ENCODE measurements around the gene MRPL24. TPM values are rescaled to one million over a fixed set of nuclear protein-coding genes. Genes with fewer than 3 reads are reported as not detected.
A peak's percentile ranks its signal among the peaks of the same experiment; 100 is the strongest.

Gene MRPL24
- total and polyA plus RNA-seq, 2 donors, result 53.8 to 59.0 TPM

GRCh38 chr1:156752843-156753482, 12.1 kb upstream of the MRPL24 start:
- no peaks in the 10 kb centered on the region for H3K9me3 ChIP-seq (ENCODE audit: control insufficient read depth in 2 of 2, insufficient read depth in 1 of 2, low read length in 1 of 2)
- H3K4me3 ChIP-seq (ENCODE audit: low read length in 2 of 2), result peak overlapping the region; percentile 66 to 99
- no peak for DNase-seq (ENCODE audit: low read depth in 6 of 9, low spot score in 9 of 9)
- H3K27ac ChIP-seq (ENCODE audit: low read depth in 1 of 2, low read length in 1 of 2), result no peak overlapping the region
- whole genome bisulfite sequencing, result 75% methylated on average over 1 of the region's 1 CpG
- peaks cover 25 to 38% of the 10 kb centered on the region in 2 donors for H3K4me1 ChIP-seq (ENCODE audit: control insufficient read depth in 2 of 2, insufficient read depth in 2 of 2, low read length in 2 of 2)
- no peaks in the 10 kb centered on the region for H3K27me3 ChIP-seq (ENCODE audit: control insufficient read depth in 2 of 2, insufficient read depth in 1 of 2, low read length in 1 of 2)
- H3K36me3 ChIP-seq (ENCODE audit: control insufficient read depth in 2 of 2, insufficient read depth in 2 of 2, low read length in 1 of 2), result peaks cover 0 to 9% of the 10 kb centered on the region in 2 donors

- Histone ChIP-seq H3K9me3 (ENCODE audit: control insufficient read depth in 2 of 2, insufficient read depth in 1 of 2, low read length in 1 of 2) (no peaks in the 10 kb centered on the region), H3K4me1 (ENCODE audit: control insufficient read depth in 2 of 2, insufficient read depth in 2 of 2, low read length in 2 of 2) (peaks cover 32 to 49% of the 10 kb centered on the region in 2 donors), H3K27ac (ENCODE audit: low read depth in 1 of 2, low read length in 1 of 2) (peak overlapping the region; percentile 90), H3K27me3 (ENCODE audit: control insufficient read depth in 2 of 2, insufficient read depth in 1 of 2, low read length in 1 of 2) (no peaks in the 10 kb centered on the region), H3K36me3 (ENCODE audit: control insufficient read depth in 2 of 2, insufficient read depth in 2 of 2, low read length in 1 of 2) (peaks cover 0 to 9% of the 10 kb centered on the region in 2 donors), H3K4me3 (ENCODE audit: low read length in 2 of 2) (peak overlapping the region; percentile 66 to 99)
- WGBS, result under 1% methylated on average over 68 of the region's 68 CpGs
- DNase-seq (ENCODE audit: low read depth in 6 of 9, low spot score in 9 of 9), result peak; percentile 83 to 98 (median 96)
These were observed 11.0 kb upstream of the MRPL24 start for GRCh38 chr1:156751757-156752481.

GRCh38 chr1:156751451-156751756, 10.5 kb upstream of the MRPL24 start, which contains the start of gene HDGF:
HDGF (minus strand) TSS chr1:156751675; CDS start chr1:156751429, 246 bp downstream.
- H3K9me3 ChIP-seq (ENCODE audit: control insufficient read depth in 2 of 2, insufficient read depth in 1 of 2, low read length in 1 of 2), result no peaks in the 10 kb centered on the region
- H3K27ac ChIP-seq (ENCODE audit: low read depth in 1 of 2, low read length in 1 of 2), result peak within 1 kb of the TSS; percentile 90
- peak within 1 kb of the TSS; percentile 66 to 99 for H3K4me3 ChIP-seq (ENCODE audit: low read length in 2 of 2)
- peaks cover 36 to 54% of the 10 kb centered on the region in 2 donors for H3K4me1 ChIP-seq (ENCODE audit: control insufficient read depth in 2 of 2, insufficient read depth in 2 of 2, low read length in 2 of 2)
- DNase-seq (ENCODE audit: low read depth in 6 of 9, low spot score in 9 of 9), result no peak
- WGBS, result under 1% methylated on average over 48 of the region's 48 CpGs
- peaks cover 0 to 9% of the 10 kb centered on the region in 2 donors for H3K36me3 ChIP-seq (ENCODE audit: control insufficient read depth in 2 of 2, insufficient read depth in 2 of 2, low read length in 1 of 2)
- no peaks in the 10 kb centered on the region for H3K27me3 ChIP-seq (ENCODE audit: control insufficient read depth in 2 of 2, insufficient read depth in 1 of 2, low read length in 1 of 2)

DNA sequence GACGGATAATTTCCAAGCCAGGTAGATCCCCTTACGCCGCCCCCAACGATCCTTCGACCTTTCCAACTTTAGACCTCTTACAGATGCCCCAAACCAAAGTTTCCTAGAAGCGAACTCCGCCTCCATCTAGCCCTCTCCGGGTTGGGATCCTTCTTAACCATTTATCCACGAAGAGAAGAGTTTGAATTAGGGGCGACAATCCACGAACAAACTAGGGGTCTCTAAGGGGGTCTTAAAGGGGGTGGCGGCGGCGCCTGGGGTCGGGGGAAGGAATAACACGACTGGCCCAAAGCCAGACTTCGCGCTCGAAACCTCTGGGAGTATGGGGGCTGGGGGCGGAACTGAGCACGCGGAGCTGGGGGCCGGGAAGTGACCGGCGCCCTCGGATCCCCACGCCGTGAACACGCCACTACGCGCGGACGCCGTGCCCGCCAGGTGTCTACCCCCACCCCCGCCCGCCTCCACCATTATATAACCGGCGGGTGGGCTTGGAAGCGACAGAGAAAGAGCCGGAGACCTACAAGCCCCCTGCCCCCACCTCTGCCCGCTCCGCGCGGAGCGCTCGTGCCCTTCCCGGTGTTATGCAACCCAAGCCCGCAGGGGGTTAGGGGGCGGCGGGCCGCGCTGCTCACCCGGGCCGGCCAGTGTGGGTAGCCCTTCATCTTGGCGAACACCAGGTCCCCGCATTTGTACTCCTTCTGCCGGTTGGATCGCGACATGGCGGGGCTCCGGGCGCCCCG, 10.0 kb upstream of the MRPL24 start:
- Histone ChIP-seq H3K4me1 (ENCODE audit: control insufficient read depth in 2 of 2, insufficient read depth in 2 of 2, low read length in 2 of 2) (peaks cover 36 to 59% of the 10 kb centered on the region in 2 donors), H3K9me3 (ENCODE audit: control insufficient read depth in 2 of 2, insufficient read depth in 1 of 2, low read length in 1 of 2) (no peaks in the 10 kb centered on the region), H3K27me3 (ENCODE audit: control insufficient read depth in 2 of 2, insufficient read depth in 1 of 2, low read length in 1 of 2) (no peaks in the 10 kb centered on the region), H3K4me3 (ENCODE audit: low read length in 2 of 2) (peak overlapping the region; percentile 66 to 95), H3K36me3 (ENCODE audit: control insufficient read depth in 2 of 2, insufficient read depth in 2 of 2, low read length in 1 of 2) (peaks cover 0 to 10% of the 10 kb centered on the region in 2 donors), H3K27ac (ENCODE audit: low read depth in 1 of 2, low read length in 1 of 2) (peak overlapping the region; percentile 85 to 90)
- DNase-seq (ENCODE audit: low read depth in 6 of 9, low spot score in 9 of 9), result peak in 3 of 9 donors; percentile 27 to 61 (median 48)
- under 1% methylated on average over 64 of the region's 64 CpGs for WGBS

DNA sequence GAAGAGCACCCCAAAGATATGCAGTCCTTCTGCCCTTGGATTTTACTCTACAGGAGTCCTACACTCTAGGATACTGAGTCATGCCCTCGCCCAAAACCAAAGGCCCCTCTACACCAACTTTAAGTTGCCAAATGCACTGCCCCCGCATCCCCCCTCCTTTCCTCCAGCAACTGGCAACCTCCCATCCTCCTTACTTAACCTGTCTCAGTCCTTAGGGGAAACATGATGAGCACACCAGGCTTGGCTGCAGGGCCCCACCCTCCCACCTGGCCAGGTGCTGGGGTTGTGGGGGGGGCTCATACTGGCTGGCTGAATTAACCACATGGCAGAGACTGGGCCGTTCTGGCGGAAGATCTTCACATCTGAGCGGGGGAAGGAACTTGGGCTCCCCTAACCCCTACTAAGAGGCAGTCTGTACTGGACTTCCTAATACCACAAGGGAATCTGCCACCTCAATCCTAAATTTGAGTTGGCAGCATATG, 9.3 kb upstream of the MRPL24 start:
- no peaks in the 10 kb centered on the region for H3K9me3 ChIP-seq (ENCODE audit: control insufficient read depth in 2 of 2, insufficient read depth in 1 of 2, low read length in 1 of 2)
- peaks cover 36 to 66% of the 10 kb centered on the region in 2 donors for H3K4me1 ChIP-seq (ENCODE audit: control insufficient read depth in 2 of 2, insufficient read depth in 2 of 2, low read length in 2 of 2)
- H3K36me3 ChIP-seq (ENCODE audit: control insufficient read depth in 2 of 2, insufficient read depth in 2 of 2, low read length in 1 of 2), result peaks cover 0 to 17% of the 10 kb centered on the region in 2 donors
- WGBS, result 1% methylated on average over 5 of the region's 5 CpGs
- H3K4me3 ChIP-seq (ENCODE audit: low read length in 2 of 2), result peak overlapping the region; percentile 66 to 95
- H3K27ac ChIP-seq (ENCODE audit: low read depth in 1 of 2, low read length in 1 of 2), result peak overlapping the region; percentile 85 to 90
- no peaks in the 10 kb centered on the region for H3K27me3 ChIP-seq (ENCODE audit: control insufficient read depth in 2 of 2, insufficient read depth in 1 of 2, low read length in 1 of 2)
- DNase-seq (ENCODE audit: low read depth in 6 of 9, low spot score in 9 of 9), result peak in 1 of 9 donors; percentile 51

DNA sequence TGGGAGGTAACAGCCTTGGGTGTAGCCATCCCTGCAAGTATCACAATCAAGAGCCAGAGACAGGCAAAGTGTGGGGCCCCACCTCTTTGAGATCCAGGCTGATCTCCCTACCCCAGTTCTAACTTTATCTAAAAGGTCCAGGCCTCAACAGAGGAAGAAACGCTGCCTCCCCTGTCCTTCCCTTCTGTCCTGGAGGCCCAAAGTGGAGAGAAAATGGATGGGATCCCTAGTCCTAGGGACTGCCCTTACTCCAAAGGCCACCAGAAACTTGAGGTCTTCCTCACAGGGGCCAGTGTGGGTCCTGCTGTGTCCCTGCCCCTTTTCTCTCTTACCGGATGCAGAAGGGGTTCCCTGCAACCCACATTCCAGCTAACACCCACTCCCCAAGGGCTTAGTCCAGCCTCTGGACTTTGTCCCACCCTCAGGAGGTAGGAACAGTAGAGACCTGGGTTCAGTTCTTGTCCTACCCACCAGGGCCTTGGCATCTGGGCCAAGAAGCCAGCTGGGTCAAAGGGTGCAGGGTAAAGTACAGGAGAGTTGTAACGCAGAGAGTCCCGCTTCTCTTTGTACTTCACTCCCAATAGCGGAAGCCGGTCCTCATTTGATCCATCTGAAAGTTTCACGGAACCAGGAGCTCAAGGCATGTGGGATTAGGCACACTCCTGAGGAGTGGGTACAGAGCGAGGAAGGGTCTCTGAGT, 8.7 kb upstream of the MRPL24 start:
- Histone ChIP-seq H3K27ac (ENCODE audit: low read depth in 1 of 2, low read length in 1 of 2) (peak overlapping the region; percentile 85 to 90), H3K9me3 (ENCODE audit: control insufficient read depth in 2 of 2, insufficient read depth in 1 of 2, low read length in 1 of 2) (no peaks in the 10 kb centered on the region), H3K27me3 (ENCODE audit: control insufficient read depth in 2 of 2, insufficient read depth in 1 of 2, low read length in 1 of 2) (no peaks in the 10 kb centered on the region), H3K4me1 (ENCODE audit: control insufficient read depth in 2 of 2, insufficient read depth in 2 of 2, low read length in 2 of 2) (peaks cover 36 to 72% of the 10 kb centered on the region in 2 donors), H3K4me3 (ENCODE audit: low read length in 2 of 2) (peak overlapping the region; percentile 66 to 95), H3K36me3 (ENCODE audit: control insufficient read depth in 2 of 2, insufficient read depth in 2 of 2, low read length in 1 of 2) (peaks cover 4 to 23% of the 10 kb centered on the region in 2 donors)
- 45% methylated on average over 8 of the region's 8 CpGs for WGBS
- peak in 1 of 9 donors; percentile 28 for DNase-seq (ENCODE audit: low read depth in 6 of 9, low spot score in 9 of 9)

DNA sequence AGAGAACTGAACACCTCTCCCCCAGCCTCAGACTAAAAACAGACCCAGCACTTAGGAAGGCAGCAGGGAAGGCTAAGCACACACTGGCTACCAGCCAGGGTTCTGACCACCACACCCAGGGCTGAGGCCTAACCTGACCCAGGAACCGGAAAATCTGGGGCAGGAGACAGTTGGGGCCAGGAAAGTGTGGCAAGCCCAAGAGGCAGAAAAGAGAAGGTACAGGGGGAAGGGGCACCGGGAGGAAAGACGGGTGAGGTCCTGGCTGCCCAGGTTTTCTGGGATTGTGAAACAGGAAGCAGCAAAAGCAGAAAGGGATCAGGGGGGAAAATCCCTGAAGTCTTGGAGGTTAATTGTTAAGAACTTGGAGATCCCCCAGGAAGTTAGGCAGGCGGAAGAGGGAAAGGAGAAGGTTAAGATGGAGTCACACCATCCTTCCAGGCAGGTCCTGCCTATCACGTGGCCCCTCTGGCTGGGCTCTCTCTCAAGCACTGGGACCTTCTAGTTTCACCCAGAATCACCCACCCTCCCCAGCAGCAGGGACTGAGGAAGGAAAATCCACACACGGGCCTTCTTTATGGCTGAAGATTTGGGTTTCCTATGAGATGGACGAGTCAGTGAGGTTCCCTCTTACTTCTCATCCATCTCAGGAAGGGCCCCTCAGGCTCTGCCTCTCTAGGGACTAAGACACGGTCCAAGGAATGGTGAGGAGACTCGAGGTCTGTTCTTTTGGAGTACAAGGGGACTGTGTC, 8.0 kb upstream of the MRPL24 start:
- DNase-seq (ENCODE audit: low read depth in 6 of 9, low spot score in 9 of 9), result peak in 1 of 9 donors; percentile 35
- 12% methylated on average over 9 of the region's 9 CpGs for WGBS
- H3K27ac ChIP-seq (ENCODE audit: low read depth in 1 of 2, low read length in 1 of 2), result peak overlapping the region; percentile 85 to 90
- no peaks in the 10 kb centered on the region for H3K27me3 ChIP-seq (ENCODE audit: control insufficient read depth in 2 of 2, insufficient read depth in 1 of 2, low read length in 1 of 2)
- H3K9me3 ChIP-seq (ENCODE audit: control insufficient read depth in 2 of 2, insufficient read depth in 1 of 2, low read length in 1 of 2), result no peaks in the 10 kb centered on the region
- H3K4me3 ChIP-seq (ENCODE audit: low read length in 2 of 2), result peak overlapping the region; percentile 66 to 95
- H3K4me1 ChIP-seq (ENCODE audit: control insufficient read depth in 2 of 2, insufficient read depth in 2 of 2, low read length in 2 of 2), result peaks cover 36 to 74% of the 10 kb centered on the region in 2 donors
- peaks cover 12 to 29% of the 10 kb centered on the region in 2 donors for H3K36me3 ChIP-seq (ENCODE audit: control insufficient read depth in 2 of 2, insufficient read depth in 2 of 2, low read length in 1 of 2)

All from thymus (tissue), 11 donors.